GM12878 (cell line): Measurements from ENCODE around the gene PIK3R5. TPM values are rescaled to one million over a fixed set of nuclear protein-coding genes. Genes with fewer than 3 reads are reported as not detected.

ENCODE experiments used
- ATAC-seq: fragments of 200-7000 bp; cut with Tn5 transposase; 3 replicates; pipeline ENCODE4 v1.9.1; 2020; ENCODE audit warnings: mild to moderate bottlenecking, moderate library complexity
- BruUV-seq: library from RNA; stranded (reverse); fragments of 400-500 nt; replicated peaks from 2 replicates; lab custom pipeline; 2021; lab: Mats Ljungman, UMichigan
- CTCF ChIA-PET: fragments of 300-600 bp; sonication (Branson Sonifier 250); formaldehyde crosslinking; extraction: SDS; loops from one replicate; lab custom pipeline; 2021; ENCODE audit warnings: inconsistent platforms; lab: Yijun Ruan, JAX
- POLR2A ChIA-PET: fragments of 350-600 bp; formaldehyde crosslinking; extraction: SDS; loops from one replicate; lab custom pipeline; 2021; ENCODE audit warnings: inconsistent platforms; lab: Charles Lee
- RAD21 ChIA-PET: fragments of 300-600 bp; sonication (Branson Sonifier 250); formaldehyde crosslinking; loops from one replicate; lab custom pipeline; 2023; ENCODE audit warnings: antibody characterized with exemption; ENCODE audit not compliant: unreplicated experiment; lab: Charles Lee
- SMC1A ChIA-PET: fragments of 300-600 bp; sonication (Branson Sonifier 250); formaldehyde crosslinking; loops from one replicate; lab custom pipeline; 2023; ENCODE audit not compliant: unreplicated experiment, uncharacterized antibody; lab: Charles Lee
- DNase-seq: peaks from one replicate; pipeline ENCODE4 v3.0.0-alpha.2; 2011; ENCODE audit warnings: low read depth, low spot score
- FAIRE-seq: peaks from 3 replicates; lab custom pipeline; 2011; peaks lifted over from hg19 to GRCh38; lab: Jason Lieb, UNC
- H2AFZ ChIP-seq: 2 replicates; pipeline ENCODE4 v1.6.0; 2011; ENCODE audit warnings: low read depth, low read length, control low read depth; ENCODE audit not compliant: control insufficient read depth
- H3K27ac ChIP-seq: 2 replicates; pipeline ENCODE4 v1.5.1; 2011; ENCODE audit warnings: control low read depth; ENCODE audit not compliant: control insufficient read depth, insufficient read depth
- H3K27me3 ChIP-seq, 2 experiments: replicated peaks in 1 of 2; 2 replicates each; pipeline versions ENCODE4 v1.6.0 to v1.6.1; 2011; ENCODE audit warnings: low read length in 1 of 2; ENCODE audit not compliant: control insufficient read depth in 2 of 2, insufficient read depth in 2 of 2
- H3K36me3 ChIP-seq, 2 experiments: 2 replicates each; pipeline ENCODE4 v1.5.1; 2011; ENCODE audit warnings: low read length in 1 of 2; ENCODE audit not compliant: control insufficient read depth in 2 of 2, insufficient read depth in 2 of 2
- H3K4me1 ChIP-seq: 2 replicates; pipeline ENCODE4 v1.6.1; 2011; ENCODE audit warnings: mild to moderate bottlenecking, low read length, moderate library complexity, mixed read lengths; ENCODE audit not compliant: control insufficient read depth, insufficient read depth
- H3K4me2 ChIP-seq: 2 replicates; pipeline ENCODE4 v1.6.0; 2011; ENCODE audit warnings: control low read depth; ENCODE audit not compliant: control insufficient read depth, insufficient read depth
- H3K4me3 ChIP-seq: fragments of 200-600 bp; sonication (generic); 2 replicates; pipeline ENCODE4 v1.5.1; 2016
- H3K79me2 ChIP-seq: 2 replicates; pipeline ENCODE4 v1.6.0; 2011; ENCODE audit warnings: low read length; ENCODE audit not compliant: control insufficient read depth, insufficient read depth
- H3K9ac ChIP-seq: 2 replicates; pipeline ENCODE4 v1.8.0; 2011; ENCODE audit warnings: low read length, control low read depth, mixed read lengths; ENCODE audit not compliant: control insufficient read depth, insufficient read depth
- H3K9me3 ChIP-seq: replicated peaks from 3 replicates; pipeline ENCODE4 v1.5.1; 2011; ENCODE audit warnings: mild to moderate bottlenecking, low read length; ENCODE audit not compliant: control insufficient read depth, insufficient read depth
- H4K20me1 ChIP-seq: 2 replicates; pipeline ENCODE4 v1.6.0; 2011; ENCODE audit not compliant: control insufficient read depth, insufficient read depth
- GATAD2B ChIP-seq: fragments of 450-650 bp; conservative IDR thresholded peaks from 2 replicates; pipeline ENCODE4 v1.6.1; 2017; ENCODE audit warnings: low read depth, mild to moderate bottlenecking, moderate library complexity
- MEF2B ChIP-seq: fragments of 450-650 bp; IDR thresholded peaks from 2 replicates; pipeline ENCODE4 v1.6.1; 2018; ENCODE audit warnings: mild to moderate bottlenecking, moderate library complexity; ENCODE audit not compliant: partially characterized antibody, poor library complexity, severe bottlenecking
- MXI1 ChIP-seq: fragments of 150-350 bp; IDR thresholded peaks from 2 replicates; pipeline ENCODE4 v1.6.1; 2011; ENCODE audit warnings: low read depth, mild to moderate bottlenecking, inconsistent platforms, low read length, improper control_type of control experiment
- PKNOX1 ChIP-seq: fragments of 450-650 bp; IDR thresholded peaks from 2 replicates; pipeline ENCODE4 v1.6.1; 2016; ENCODE audit warnings: mild to moderate bottlenecking
- SREBF1 ChIP-seq: IDR thresholded peaks from 2 replicates; pipeline ENCODE4 v1.6.1; 2012; ENCODE audit warnings: mild to moderate bottlenecking, low read length
- STAT3 ChIP-seq: IDR thresholded peaks from 2 replicates; pipeline ENCODE4 v1.6.1; 2011; ENCODE audit warnings: low read depth, low read length, improper control_type of control experiment
- TCF12 ChIP-seq: IDR thresholded peaks from 2 replicates; pipeline ENCODE4 v1.6.1; 2011; ENCODE audit warnings: low read depth, mild to moderate bottlenecking, low read length
- YBX1 ChIP-seq: fragments of 450-650 bp; IDR thresholded peaks from 2 replicates; pipeline ENCODE4 v1.6.1; 2016; ENCODE audit warnings: antibody characterized with exemption
- WGBS: methylation state at CpG from one replicate; pipeline ENCODE4 v1.1.6; 2016; ENCODE audit warnings: low lambda C conversion rate; ENCODE audit not compliant: insufficient replicate concordance, insufficient coverage; ENCODE audit errors: missing lambda C conversion rate; 5-methylcytosine and 5-hydroxymethylcytosine counted together
- in situ Hi-C: fragments of 300-500 bp; cut with MboI; formaldehyde crosslinking; loops from 9 replicates; pipeline ENCODE4 v1.14.3; 2018; ENCODE audit warnings: mixed read lengths
- intact Hi-C: fragments of 100-400 bp; cut with micrococcal nuclease; formaldehyde crosslinking; loops from one replicate; pipeline ENCODE4 v1.14.2; 2022; ENCODE audit not compliant: unreplicated experiment
- polyA plus RNA-seq, 11 experiments: library from polyadenylated mRNA; depleted of rRNA in 4 of 11; unstranded in 6 of 11; stranded (reverse) in 5 of 11; fragments of >200 nt; fragmentation: Nextera tagmentation in 4 of 11; fragmentation: Illumina TruSeq in 1 of 11; extraction: Ambion mirVana in 4 of 11; extraction: Trizol in 1 of 11; gene quantifications; 1 replicate in 1 of 11; 2 replicates in 10 of 11; pipeline versions ENCODE4 v1.2.1 to v1.2.3, GENCODE V29; 2011 to 2016; ENCODE audit warnings: inconsistent platforms in 2 of 11, missing spikeins in 2 of 11, low read depth in 1 of 11
- total RNA-seq, 4 experiments: library from RNA; depleted of rRNA in 3 of 4; stranded (reverse); fragments of >200 nt in 3 of 4; fragmentation: Illumina TruSeq in 1 of 4; extraction: Trizol in 1 of 4; gene quantifications; 2 replicates each; pipeline versions ENCODE4 v1.2.1 to v1.2.3, GENCODE V29; 2013 to 2021
- TF ChIP-seq, protein P1 (sequence below): fragments of 450-650 bp; IDR thresholded peaks from 2 replicates; pipeline ENCODE4 v1.6.1; 2016; ENCODE audit warnings: mild to moderate bottlenecking
- TF ChIP-seq, protein P2 (sequence below): fragments of 450-650 bp; IDR thresholded peaks from 2 replicates; pipeline ENCODE4 v1.6.1; 2017; ENCODE audit warnings: mild to moderate bottlenecking, moderate library complexity

The PIK3R5 gene
- total and polyA plus RNA-seq, 10 of the 15 experiments (the other 5 are each of a cell fraction or from before 2014, with no cell fraction given), result 9.5 to 50.8 (median 35.5) TPM

- no peak for TF ChIP-seq STAT3
- TF ChIP-seq, protein P1, sequence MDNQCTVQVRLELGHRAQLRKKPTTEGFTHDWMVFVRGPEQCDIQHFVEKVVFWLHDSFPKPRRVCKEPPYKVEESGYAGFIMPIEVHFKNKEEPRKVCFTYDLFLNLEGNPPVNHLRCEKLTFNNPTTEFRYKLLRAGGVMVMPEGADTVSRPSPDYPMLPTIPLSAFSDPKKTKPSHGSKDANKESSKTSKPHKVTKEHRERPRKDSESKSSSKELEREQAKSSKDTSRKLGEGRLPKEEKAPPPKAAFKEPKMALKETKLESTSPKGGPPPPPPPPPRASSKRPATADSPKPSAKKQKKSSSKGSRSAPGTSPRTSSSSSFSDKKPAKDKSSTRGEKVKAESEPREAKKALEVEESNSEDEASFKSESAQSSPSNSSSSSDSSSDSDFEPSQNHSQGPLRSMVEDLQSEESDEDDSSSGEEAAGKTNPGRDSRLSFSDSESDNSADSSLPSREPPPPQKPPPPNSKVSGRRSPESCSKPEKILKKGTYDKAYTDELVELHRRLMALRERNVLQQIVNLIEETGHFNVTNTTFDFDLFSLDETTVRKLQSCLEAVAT, result 0 out of 2 replicates have a peak, but pooled peaks have one; percentile 37
- peak; percentile 50; the same call in 1 of the 2 replicates for TF ChIP-seq PKNOX1
Measured at GRCh38 chr17:8963647-8964258, 1.8 kb downstream of the PIK3R5 start (continued).

- WGBS, result 2% methylated on average over 3 of the region's 3 CpGs
- FAIRE-seq, result no peak
- 0 out of 2 replicates have a peak, but pooled peaks have one; percentile 49 for TF ChIP-seq GATAD2B
- TF ChIP-seq TCF12, result 0 out of 2 replicates have a peak, but pooled peaks have one; percentile 30
- no peak for TF ChIP-seq SREBF1
- peak; percentile 97 for TF ChIP-seq MEF2B
- no peak for TF ChIP-seq YBX1
- TF ChIP-seq, protein P2, sequence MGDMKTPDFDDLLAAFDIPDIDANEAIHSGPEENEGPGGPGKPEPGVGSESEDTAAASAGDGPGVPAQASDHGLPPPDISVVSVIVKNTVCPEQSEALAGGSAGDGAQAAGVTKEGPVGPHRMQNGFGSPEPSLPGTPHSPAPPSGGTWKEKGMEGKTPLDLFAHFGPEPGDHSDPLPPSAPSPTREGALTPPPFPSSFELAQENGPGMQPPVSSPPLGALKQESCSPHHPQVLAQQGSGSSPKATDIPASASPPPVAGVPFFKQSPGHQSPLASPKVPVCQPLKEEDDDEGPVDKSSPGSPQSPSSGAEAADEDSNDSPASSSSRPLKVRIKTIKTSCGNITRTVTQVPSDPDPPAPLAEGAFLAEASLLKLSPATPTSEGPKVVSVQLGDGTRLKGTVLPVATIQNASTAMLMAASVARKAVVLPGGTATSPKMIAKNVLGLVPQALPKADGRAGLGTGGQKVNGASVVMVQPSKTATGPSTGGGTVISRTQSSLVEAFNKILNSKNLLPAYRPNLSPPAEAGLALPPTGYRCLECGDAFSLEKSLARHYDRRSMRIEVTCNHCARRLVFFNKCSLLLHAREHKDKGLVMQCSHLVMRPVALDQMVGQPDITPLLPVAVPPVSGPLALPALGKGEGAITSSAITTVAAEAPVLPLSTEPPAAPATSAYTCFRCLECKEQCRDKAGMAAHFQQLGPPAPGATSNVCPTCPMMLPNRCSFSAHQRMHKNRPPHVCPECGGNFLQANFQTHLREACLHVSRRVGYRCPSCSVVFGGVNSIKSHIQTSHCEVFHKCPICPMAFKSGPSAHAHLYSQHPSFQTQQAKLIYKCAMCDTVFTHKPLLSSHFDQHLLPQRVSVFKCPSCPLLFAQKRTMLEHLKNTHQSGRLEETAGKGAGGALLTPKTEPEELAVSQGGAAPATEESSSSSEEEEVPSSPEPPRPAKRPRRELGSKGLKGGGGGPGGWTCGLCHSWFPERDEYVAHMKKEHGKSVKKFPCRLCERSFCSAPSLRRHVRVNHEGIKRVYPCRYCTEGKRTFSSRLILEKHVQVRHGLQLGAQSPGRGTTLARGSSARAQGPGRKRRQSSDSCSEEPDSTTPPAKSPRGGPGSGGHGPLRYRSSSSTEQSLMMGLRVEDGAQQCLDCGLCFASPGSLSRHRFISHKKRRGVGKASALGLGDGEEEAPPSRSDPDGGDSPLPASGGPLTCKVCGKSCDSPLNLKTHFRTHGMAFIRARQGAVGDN, result 0 out of 2 replicates have a peak, but pooled peaks have one; percentile 23
- TF ChIP-seq MXI1, result no peak
Measured at GRCh38 chr17:8963014-8963413, 2.5 kb downstream of the PIK3R5 start.

More at GRCh38 chr17:8963014-8963413, 2.5 kb downstream of the PIK3R5 start:
- ChIA-PET POLR2A (interaction anchor here (0.8 to 5.5 kb wide), 17 partner anchors 10 to 156 kb away, joined by 3 to 56 read pairs (median 6); partner anchors contain the start of gene PIK3R6), CTCF (interaction anchor here (0.6 to 5.7 kb wide), 13 partner anchors 9 to 177 kb away, joined by 3 to 44 read pairs (median 5); no protein-coding TSS in a partner anchor), SMC1A (interaction anchor here (0.7 to 19.1 kb wide), 15 partner anchors 8 to 114 kb away, joined by 3 to 345 read pairs (median 7); partner anchors contain the start of gene PIK3R6), RAD21 (interaction anchor here (0.7 to 6.1 kb wide), 13 partner anchors 9 to 106 kb away, joined by 3 to 69 read pairs (median 11); no protein-coding TSS in a partner anchor)
- H3K9me3 ChIP-seq, result peaks cover 3% of the 10 kb centered on the region
- in situ Hi-C loops, result loop anchor here (25.0 kb wide), 1 partner anchor 1074 kb away; no protein-coding TSS in a partner anchor
- H3K27ac ChIP-seq, result peak overlapping the region; percentile 80
- no peaks in the 10 kb centered on the region for H3K27me3 ChIP-seq
- no TSS peak for BruUV-seq
- ATAC-seq (no peak), DNase-seq (no peak)
- H2AFZ ChIP-seq, result no peak overlapping the region
- H3K4me1 ChIP-seq, result peaks cover 51% of the 10 kb centered on the region
- intact Hi-C loops, result no loop called here
- H3K4me3 ChIP-seq, result peak overlapping the region; percentile 90
- peak overlapping the region; percentile 72 for H3K4me2 ChIP-seq
- peak overlapping the region; percentile 83 for H3K9ac ChIP-seq
- peaks cover 0 to 3% of the 10 kb centered on the region in 2 experiments; a peak in 1 of 4 replicates for H3K36me3 ChIP-seq
- H4K20me1 ChIP-seq, result no peaks in the 10 kb centered on the region
- peaks cover 76% of the 10 kb centered on the region for H3K79me2 ChIP-seq
